Nephron progenitor cell (in vitro differentiated cells): ENCODE results near the gene SLC25A21.
A peak's percentile ranks its signal among the peaks of the same experiment; 100 is the strongest.

Experiments
- DNase-seq: peaks from one replicate; pipeline ENCODE4 v3.0.0; 2021
- H3K27ac Mint-ChIP-seq: 2 replicates; pipeline ENCODE4 v1.8.0; 2021; ENCODE audit warnings: mild to moderate bottlenecking, moderate library complexity, mixed read lengths
- H3K27me3 Mint-ChIP-seq: 2 replicates; pipeline ENCODE4 v1.8.0; 2021; ENCODE audit warnings: mild to moderate bottlenecking, low read depth, mixed read lengths; ENCODE audit not compliant: poor library complexity
- H3K36me3 Mint-ChIP-seq: 2 replicates; pipeline ENCODE4 v1.8.0; 2021; ENCODE audit warnings: low read depth, mixed read lengths
- H3K4me1 Mint-ChIP-seq: 2 replicates; pipeline ENCODE4 v1.8.0; 2021; ENCODE audit warnings: mixed read lengths
- H3K4me3 Mint-ChIP-seq: 2 replicates; pipeline ENCODE4 v1.8.0; 2021; ENCODE audit warnings: mild to moderate bottlenecking, moderate library complexity, mixed read lengths
- H3K9me3 Mint-ChIP-seq: 2 replicates; pipeline ENCODE4 v1.8.0; 2021; ENCODE audit warnings: mild to moderate bottlenecking, moderate library complexity, mixed read lengths
- TF ChIP-seq, protein P1 (sequence below): fragments of 200-600 bp; sonication (generic); IDR thresholded peaks from 2 replicates; pipeline ENCODE4 v1.5.0; 2021; ENCODE audit warnings: antibody characterized with exemption

Gene SLC25A21

DNA sequence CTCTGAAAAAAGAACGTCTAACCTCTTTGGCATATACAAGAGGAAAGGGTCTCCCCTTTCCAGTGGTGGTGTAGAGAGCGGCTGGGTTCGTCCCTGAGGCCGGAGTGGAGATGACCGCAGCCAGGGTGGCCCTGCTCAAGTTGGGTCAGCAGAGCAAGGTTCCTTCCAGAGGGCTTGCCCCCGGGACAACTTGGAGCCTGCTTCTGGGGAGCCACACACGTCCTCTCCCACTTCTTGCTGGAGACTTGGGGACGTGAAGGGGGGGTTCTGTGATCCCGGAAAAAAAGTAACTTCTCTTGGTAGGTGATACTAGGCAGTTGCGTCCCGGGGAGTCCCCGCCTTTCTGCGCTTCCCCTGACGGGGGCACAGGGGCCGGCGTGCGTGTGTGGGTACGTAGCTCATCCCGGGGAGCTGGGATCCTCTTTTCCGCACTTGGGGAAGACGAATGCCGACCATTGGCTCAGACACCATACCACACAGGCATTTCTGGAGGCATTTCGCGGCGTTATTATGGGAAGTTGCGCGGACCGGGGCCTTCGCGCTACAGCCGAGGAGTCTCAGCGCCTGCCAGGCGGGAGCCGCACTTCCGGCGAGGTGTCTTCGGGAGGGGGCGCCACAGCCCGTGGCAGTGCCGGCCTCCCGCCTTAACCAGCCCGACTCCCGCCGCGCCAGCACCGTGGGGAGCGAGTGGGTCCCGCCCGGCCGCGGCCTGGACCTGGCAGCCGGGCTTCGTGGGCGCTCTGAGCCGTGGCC is 525.6 kb downstream of the SLC25A21 start:
- H3K27me3 Mint-ChIP-seq: peaks cover 98% of the 10 kb centered on the region
- no peak overlapping the region for H3K27ac Mint-ChIP-seq
- peak; percentile 67 for DNase-seq
- no peaks in the 10 kb centered on the region for H3K36me3 Mint-ChIP-seq
- H3K4me3 Mint-ChIP-seq: peak overlapping the region; percentile 82
- TF ChIP-seq, protein P1, sequence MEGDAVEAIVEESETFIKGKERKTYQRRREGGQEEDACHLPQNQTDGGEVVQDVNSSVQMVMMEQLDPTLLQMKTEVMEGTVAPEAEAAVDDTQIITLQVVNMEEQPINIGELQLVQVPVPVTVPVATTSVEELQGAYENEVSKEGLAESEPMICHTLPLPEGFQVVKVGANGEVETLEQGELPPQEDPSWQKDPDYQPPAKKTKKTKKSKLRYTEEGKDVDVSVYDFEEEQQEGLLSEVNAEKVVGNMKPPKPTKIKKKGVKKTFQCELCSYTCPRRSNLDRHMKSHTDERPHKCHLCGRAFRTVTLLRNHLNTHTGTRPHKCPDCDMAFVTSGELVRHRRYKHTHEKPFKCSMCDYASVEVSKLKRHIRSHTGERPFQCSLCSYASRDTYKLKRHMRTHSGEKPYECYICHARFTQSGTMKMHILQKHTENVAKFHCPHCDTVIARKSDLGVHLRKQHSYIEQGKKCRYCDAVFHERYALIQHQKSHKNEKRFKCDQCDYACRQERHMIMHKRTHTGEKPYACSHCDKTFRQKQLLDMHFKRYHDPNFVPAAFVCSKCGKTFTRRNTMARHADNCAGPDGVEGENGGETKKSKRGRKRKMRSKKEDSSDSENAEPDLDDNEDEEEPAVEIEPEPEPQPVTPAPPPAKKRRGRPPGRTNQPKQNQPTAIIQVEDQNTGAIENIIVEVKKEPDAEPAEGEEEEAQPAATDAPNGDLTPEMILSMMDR: no peak
- H3K4me1 Mint-ChIP-seq: peaks cover 17% of the 10 kb centered on the region
- no peaks in the 10 kb centered on the region for H3K9me3 Mint-ChIP-seq

DNA sequence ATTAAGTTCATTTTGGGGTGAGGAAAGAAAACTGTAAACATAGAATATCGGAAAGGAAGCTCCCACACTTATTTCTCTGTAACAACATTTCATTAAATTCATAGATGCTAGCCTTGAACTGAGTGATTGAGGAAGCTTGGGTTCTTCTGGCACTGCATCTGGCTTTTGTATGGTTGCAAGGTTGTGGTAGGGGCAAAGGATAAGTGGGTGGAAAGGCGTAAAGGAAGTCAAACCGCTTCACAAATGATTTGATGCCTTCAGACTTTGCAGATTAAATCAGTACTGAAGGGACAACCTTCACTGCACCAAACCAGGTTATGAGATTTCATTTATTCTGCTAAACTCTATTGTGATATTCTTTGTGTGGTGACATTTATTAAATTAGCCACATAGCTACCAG is 538.8 kb downstream of the SLC25A21 start:
- H3K27ac Mint-ChIP-seq: no peak overlapping the region
- H3K27me3 Mint-ChIP-seq: peaks cover 59% of the 10 kb centered on the region
- H3K4me1 Mint-ChIP-seq: no peaks in the 10 kb centered on the region
- DNase-seq: no peak
- peaks cover 9% of the 10 kb centered on the region for H3K9me3 Mint-ChIP-seq
- TF ChIP-seq, protein P1: no peak
- no peak overlapping the region for H3K4me3 Mint-ChIP-seq
- H3K36me3 Mint-ChIP-seq: no peaks in the 10 kb centered on the region
